T-helper 1 cell treated with Interleukin-12 subunit alpha and Interleukin-12 subunit beta and Interleukin-4 antibody, amounts not matched to agents 30 μg/mL and 1 μg/mL, for 36 hours (primary cell): ENCODE data around the gene ATP1A3.

Experiments
- H3K27ac Mint-ChIP-seq: one replicate; pipeline ENCODE4 v1.8.0; 2021; ENCODE audit warnings: mild to moderate bottlenecking, mixed read lengths
- H3K27me3 Mint-ChIP-seq: one replicate; pipeline ENCODE4 v1.8.0; 2021; ENCODE audit warnings: low read depth, mixed read lengths
- H3K36me3 Mint-ChIP-seq: one replicate; pipeline ENCODE4 v1.8.0; 2021; ENCODE audit warnings: low read depth, mixed read lengths
- H3K4me1 Mint-ChIP-seq: one replicate; pipeline ENCODE4 v1.8.0; 2021; ENCODE audit warnings: low read depth, mixed read lengths
- H3K4me3 Mint-ChIP-seq: one replicate; pipeline ENCODE4 v1.8.0; 2021; ENCODE audit warnings: mild to moderate bottlenecking, moderate library complexity, mixed read lengths
- H3K9me3 Mint-ChIP-seq: one replicate; pipeline ENCODE4 v1.8.0; 2021; ENCODE audit warnings: mixed read lengths

Gene ATP1A3

GRCh38 chr19:41926028-41926762, 67.8 kb downstream of the ATP1A3 start:
- H3K27ac Mint-ChIP-seq: no peak overlapping the region
- H3K4me1 Mint-ChIP-seq: peaks cover 30% of the 10 kb centered on the region
- H3K27me3 Mint-ChIP-seq: peaks cover 15% of the 10 kb centered on the region
- H3K9me3 Mint-ChIP-seq: no peaks in the 10 kb centered on the region
- H3K4me3 Mint-ChIP-seq: no peak overlapping the region
- H3K36me3 Mint-ChIP-seq: peaks cover 4% of the 10 kb centered on the region

DNA sequence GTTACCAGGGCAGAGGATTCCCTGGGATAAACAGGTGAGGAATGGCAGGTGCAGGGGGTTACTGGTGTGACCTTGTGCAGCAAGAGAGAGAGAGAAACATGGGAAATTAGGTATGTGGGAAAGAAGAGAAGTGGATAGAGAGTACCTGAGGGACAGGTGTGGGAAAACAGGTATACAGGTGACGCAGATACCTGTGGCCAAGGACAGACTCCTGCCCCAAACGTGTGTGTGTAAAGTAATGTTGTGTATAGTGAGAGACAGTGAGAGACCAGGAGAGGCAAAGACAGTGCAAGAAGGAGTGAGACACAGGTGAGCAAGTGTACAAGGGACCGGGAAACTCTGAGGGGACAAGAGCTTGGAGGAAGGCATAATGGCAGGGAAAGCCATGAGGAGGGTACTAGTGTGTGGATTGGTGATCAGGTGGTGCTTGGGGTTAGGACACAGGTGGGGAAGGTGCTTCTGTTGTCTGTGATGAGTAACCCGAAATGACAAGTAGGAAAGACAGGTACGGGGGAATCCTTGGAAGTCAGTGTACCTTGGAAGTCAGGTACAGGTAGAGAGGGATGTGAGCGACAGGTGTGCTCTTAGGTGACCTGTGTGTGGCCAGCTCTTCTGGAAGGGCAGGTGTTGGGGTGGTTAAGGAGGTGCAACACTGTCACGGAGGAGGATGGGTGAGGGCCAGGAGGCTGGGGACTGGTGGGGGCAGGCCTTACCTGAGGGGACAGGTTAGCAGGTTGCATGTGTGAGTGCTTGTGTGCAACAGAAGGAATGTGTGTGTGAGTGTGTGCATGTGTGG, 68.6 kb downstream of the ATP1A3 start:
- Mint-ChIP-seq H3K36me3 (peaks cover 4% of the 10 kb centered on the region), H3K9me3 (no peaks in the 10 kb centered on the region), H3K4me3 (no peak overlapping the region), H3K27me3 (peaks cover 16% of the 10 kb centered on the region), H3K27ac (no peak overlapping the region), H3K4me1 (peaks cover 27% of the 10 kb centered on the region)

DNA sequence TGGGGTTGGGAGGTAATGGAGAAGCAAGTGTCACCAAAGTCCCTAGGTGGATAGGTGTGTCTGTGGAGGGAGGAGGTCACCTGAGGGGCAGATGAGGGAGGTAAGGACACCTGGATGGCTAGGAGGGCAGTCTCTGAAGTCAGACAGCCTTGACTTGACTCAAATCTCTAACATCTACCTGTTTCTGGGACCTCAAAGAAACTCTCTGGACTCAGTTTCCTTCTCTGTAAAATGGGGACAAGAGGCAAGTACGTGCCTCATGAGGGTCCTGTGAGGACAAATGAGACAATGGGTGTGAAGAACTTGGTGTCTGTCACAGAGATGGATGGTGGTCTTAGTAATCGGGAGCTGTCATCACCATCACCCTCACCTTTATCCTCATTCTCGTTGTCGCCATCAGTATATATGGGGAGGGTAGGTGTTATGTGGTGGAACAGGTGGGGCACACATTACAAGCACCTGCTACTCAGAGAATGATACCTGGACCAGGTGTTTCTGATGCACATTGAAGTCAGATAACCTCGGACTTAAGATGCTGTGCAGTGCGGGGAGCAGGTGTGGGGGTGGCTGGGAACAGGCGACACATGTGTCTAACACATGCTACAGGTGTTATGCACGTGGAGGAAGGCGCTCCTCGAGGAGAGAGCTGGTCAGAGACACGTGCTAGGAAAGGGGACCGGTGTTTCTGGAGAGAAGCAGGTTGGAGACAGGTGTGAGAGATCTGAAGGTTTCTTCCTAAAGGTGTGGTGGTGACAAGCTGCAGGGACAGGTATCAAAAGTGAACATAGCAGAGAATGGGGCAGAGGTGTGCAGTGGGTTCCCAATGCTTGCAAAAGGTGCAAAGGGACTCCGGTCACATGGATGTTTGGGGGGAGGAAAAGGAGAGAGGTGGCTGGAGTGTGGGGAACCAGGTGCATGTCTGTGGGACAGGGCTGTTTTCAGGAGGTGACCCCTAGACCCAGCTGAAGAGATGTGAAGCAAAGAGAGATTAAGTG, 69.6 kb downstream of the ATP1A3 start:
- Mint-ChIP-seq H3K9me3 (no peaks in the 10 kb centered on the region), H3K36me3 (peaks cover 4% of the 10 kb centered on the region), H3K4me3 (no peak overlapping the region), H3K27ac (no peak overlapping the region), H3K27me3 (peaks cover 16% of the 10 kb centered on the region), H3K4me1 (peaks cover 18% of the 10 kb centered on the region)

GRCh38 chr19:41923045-41923788, 70.8 kb downstream of the ATP1A3 start:
- Mint-ChIP-seq H3K4me1 (peaks cover 11% of the 10 kb centered on the region), H3K4me3 (no peak overlapping the region), H3K9me3 (no peaks in the 10 kb centered on the region), H3K27me3 (peaks cover 16% of the 10 kb centered on the region), H3K36me3 (no peaks in the 10 kb centered on the region), H3K27ac (no peak overlapping the region)

DNA sequence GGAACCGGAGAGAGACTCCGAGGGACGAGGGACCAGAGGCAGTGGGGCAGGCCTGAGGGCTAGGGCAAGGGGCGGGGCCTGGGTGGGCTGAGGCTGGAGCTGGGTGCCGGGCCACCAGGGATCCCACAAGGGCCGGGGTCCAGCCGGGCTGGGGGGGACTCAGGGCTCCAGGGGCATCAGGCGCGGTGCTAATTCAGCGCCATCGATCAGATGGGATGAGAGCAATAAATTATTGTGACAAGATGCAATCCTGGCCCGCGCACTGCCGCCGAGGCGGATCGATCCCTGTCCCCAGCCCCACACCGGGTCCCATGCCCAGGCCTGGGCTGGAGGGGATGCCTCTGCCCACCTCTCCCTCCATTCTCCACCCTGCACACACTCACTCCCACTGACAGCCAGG, 71.4 kb downstream of the ATP1A3 start:
- H3K4me1 Mint-ChIP-seq: peaks cover 11% of the 10 kb centered on the region
- no peak overlapping the region for H3K4me3 Mint-ChIP-seq
- H3K36me3 Mint-ChIP-seq: no peaks in the 10 kb centered on the region
- no peak overlapping the region for H3K27ac Mint-ChIP-seq
- no peaks in the 10 kb centered on the region for H3K9me3 Mint-ChIP-seq
- peaks cover 16% of the 10 kb centered on the region for H3K27me3 Mint-ChIP-seq

DNA sequence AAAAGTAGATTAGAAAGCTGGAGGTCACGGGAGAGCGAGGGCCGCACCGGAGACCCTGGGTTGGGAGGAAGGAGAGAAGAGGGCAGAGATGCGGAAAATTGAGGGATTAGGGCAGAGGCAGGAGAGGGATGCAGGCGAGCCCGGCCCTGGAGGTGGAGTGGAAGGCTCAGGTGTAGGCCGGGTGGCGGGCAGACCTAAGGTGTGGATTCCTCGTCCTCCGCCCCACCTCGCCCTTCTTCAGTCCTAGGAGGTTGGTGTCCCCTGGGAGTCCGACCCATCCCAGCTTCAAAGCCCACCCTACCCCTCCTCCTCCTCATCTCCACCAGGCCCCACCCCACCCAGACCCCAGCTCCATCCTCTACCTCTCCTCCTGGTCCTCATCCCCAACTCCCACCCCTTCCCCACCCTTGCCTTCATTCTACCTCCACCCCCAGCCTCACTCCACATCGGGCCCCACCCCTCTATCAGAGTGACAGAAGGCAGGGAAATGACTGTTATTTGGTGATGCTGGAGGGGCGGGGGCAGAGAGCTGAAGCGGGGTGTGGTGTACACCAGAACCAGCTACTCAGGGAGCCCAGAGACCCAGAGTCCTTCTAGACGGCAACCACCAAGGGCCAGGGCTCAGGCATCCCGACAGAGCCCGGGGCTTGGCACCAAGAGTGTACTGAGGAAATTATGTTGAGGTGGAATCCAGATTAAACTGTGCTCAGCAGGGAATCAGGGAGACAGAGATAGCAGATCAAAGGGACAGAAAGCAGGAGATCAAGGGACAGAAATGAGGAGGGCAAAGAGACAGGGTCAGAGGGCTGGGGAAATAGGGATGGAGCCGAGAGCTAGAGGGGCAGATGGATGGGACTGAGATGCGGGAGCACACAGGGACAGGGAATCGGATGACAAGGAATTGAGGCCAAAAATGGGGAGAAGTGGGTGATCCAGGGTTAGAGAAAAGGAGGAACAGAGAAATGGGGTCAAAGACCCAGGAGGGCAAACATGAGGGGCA, 72.2 kb downstream of the ATP1A3 start:
- H3K27ac Mint-ChIP-seq: no peak overlapping the region
- no peak overlapping the region for H3K4me3 Mint-ChIP-seq
- H3K4me1 Mint-ChIP-seq: peaks cover 11% of the 10 kb centered on the region
- no peaks in the 10 kb centered on the region for H3K9me3 Mint-ChIP-seq
- no peaks in the 10 kb centered on the region for H3K36me3 Mint-ChIP-seq
- H3K27me3 Mint-ChIP-seq: peaks cover 16% of the 10 kb centered on the region

GRCh38 chr19:41920882-41921576, 73.0 kb downstream of the ATP1A3 start:
- Mint-ChIP-seq H3K4me1 (peaks cover 11% of the 10 kb centered on the region), H3K27me3 (peaks cover 16% of the 10 kb centered on the region), H3K27ac (no peak overlapping the region), H3K9me3 (no peaks in the 10 kb centered on the region), H3K36me3 (no peaks in the 10 kb centered on the region), H3K4me3 (no peak overlapping the region)

GRCh38 chr19:41919948-41920712, 73.9 kb downstream of the ATP1A3 start:
- Mint-ChIP-seq H3K9me3 (no peaks in the 10 kb centered on the region), H3K36me3 (no peaks in the 10 kb centered on the region)

GRCh38 chr19:41918653-41919244, 75.3 kb downstream of the ATP1A3 start:
- Mint-ChIP-seq H3K4me1 (peaks cover 11% of the 10 kb centered on the region), H3K4me3 (no peak overlapping the region), H3K9me3 (no peaks in the 10 kb centered on the region), H3K27me3 (peaks cover 16% of the 10 kb centered on the region), H3K27ac (no peak overlapping the region), H3K36me3 (no peaks in the 10 kb centered on the region)

More at GRCh38 chr19:41919948-41920712, 73.9 kb downstream of the ATP1A3 start:
- no peak overlapping the region for H3K4me3 Mint-ChIP-seq
- no peak overlapping the region for H3K27ac Mint-ChIP-seq
- H3K27me3 Mint-ChIP-seq: peaks cover 16% of the 10 kb centered on the region
- H3K4me1 Mint-ChIP-seq: peaks cover 11% of the 10 kb centered on the region

GRCh38 chr19:41918095-41918494, 75.9 kb downstream of the ATP1A3 start:
- Mint-ChIP-seq H3K9me3 (no peaks in the 10 kb centered on the region), H3K27me3 (peaks cover 12% of the 10 kb centered on the region)

DNA sequence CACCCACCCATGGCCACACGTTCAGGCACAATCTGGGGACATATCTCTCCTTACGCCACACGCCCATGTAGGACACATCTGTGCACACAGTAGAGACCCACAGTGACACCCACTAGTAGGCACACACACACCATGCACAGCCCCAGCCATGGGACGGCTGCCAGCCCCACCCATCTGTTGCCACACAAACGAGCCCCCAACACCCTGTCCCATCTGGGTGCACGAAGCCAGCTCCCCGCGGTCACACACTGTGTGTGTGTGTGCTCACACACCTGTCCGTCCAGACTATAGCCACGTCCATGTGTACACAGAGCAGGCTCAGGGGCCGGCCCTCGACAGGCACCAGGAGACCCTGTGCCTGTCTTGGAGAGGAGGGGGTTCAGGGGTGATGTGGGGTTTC, 76.4 kb downstream of the ATP1A3 start:
- no peak overlapping the region for H3K4me3 Mint-ChIP-seq
- H3K36me3 Mint-ChIP-seq: no peaks in the 10 kb centered on the region
- H3K4me1 Mint-ChIP-seq: peaks cover 7% of the 10 kb centered on the region
- H3K27me3 Mint-ChIP-seq: peaks cover 10% of the 10 kb centered on the region
- no peaks in the 10 kb centered on the region for H3K9me3 Mint-ChIP-seq
- H3K27ac Mint-ChIP-seq: no peak overlapping the region

More at GRCh38 chr19:41918095-41918494, 75.9 kb downstream of the ATP1A3 start:
- H3K4me1 Mint-ChIP-seq: peaks cover 8% of the 10 kb centered on the region
- H3K27ac Mint-ChIP-seq: no peak overlapping the region
- no peak overlapping the region for H3K4me3 Mint-ChIP-seq
- no peaks in the 10 kb centered on the region for H3K36me3 Mint-ChIP-seq
